Measurements from ENCODE around the gene FOXB2.

FOXB2 gene

GRCh38 chr9:77066388-77066787 is 46.9 kb downstream of the FOXB2 start:
- no peak for DNase-seq (ENCODE audit: low spot score)
